Natural killer cell treated with Interleukin-12 subunit alpha and Interleukin-12 subunit beta and Interleukin-15 and Interleukin-18, amount 100 ng/mL, for 72 hours (primary cell): ENCODE data around the gene ALG12. TPM values are rescaled to one million over a fixed set of nuclear protein-coding genes. Genes with fewer than 3 reads are reported as not detected.

ENCODE experiments used
- ATAC-seq, 2 donors: fragments of 150-1000 bp; cut with Tn5 transposase in 1 of 2; sonication (Bioruptor Pico), chemical (Tn5 transposase) in 1 of 2; 2 replicates each; pipeline ENCODE4 v1.10.0; 2021
- DNase-seq: peaks from one replicate; pipeline ENCODE4 v3.0.0; 2022; ENCODE audit warnings: low spot score
- H3K27ac Mint-ChIP-seq, 2 donors: 1 replicate in 1 of 2; 2 replicates in 1 of 2; pipeline ENCODE4 v1.8.0; 2022; ENCODE audit warnings: mixed read lengths in 2 of 2, mild to moderate bottlenecking in 1 of 2, moderate library complexity in 1 of 2
- H3K27me3 Mint-ChIP-seq, 2 donors: 1 replicate in 1 of 2; 2 replicates in 1 of 2; pipeline ENCODE4 v1.8.0; 2022; ENCODE audit warnings: mixed read lengths in 2 of 2
- H3K36me3 Mint-ChIP-seq: one replicate; pipeline ENCODE4 v1.8.0; 2022; ENCODE audit warnings: mixed read lengths
- H3K4me1 Mint-ChIP-seq, 2 donors: 1 replicate in 1 of 2; 2 replicates in 1 of 2; pipeline ENCODE4 v1.8.0; 2022; ENCODE audit warnings: low read depth in 2 of 2, mixed read lengths in 2 of 2, mild to moderate bottlenecking in 1 of 2
- H3K4me3 Mint-ChIP-seq: one replicate; pipeline ENCODE4 v1.8.0; 2022; ENCODE audit warnings: mixed read lengths
- H3K9me3 Mint-ChIP-seq: 2 replicates; pipeline ENCODE4 v1.8.0; 2022; ENCODE audit warnings: mixed read lengths
- total RNA-seq, 2 donors: library from RNA; stranded (reverse); gene quantifications; one replicate each; pipeline ENCODE4 v1.2.3, GENCODE V29; 2022

Gene ALG12
- total RNA-seq, 2 donors from 2014 or later: 19.3 to 22.9 TPM

DNA sequence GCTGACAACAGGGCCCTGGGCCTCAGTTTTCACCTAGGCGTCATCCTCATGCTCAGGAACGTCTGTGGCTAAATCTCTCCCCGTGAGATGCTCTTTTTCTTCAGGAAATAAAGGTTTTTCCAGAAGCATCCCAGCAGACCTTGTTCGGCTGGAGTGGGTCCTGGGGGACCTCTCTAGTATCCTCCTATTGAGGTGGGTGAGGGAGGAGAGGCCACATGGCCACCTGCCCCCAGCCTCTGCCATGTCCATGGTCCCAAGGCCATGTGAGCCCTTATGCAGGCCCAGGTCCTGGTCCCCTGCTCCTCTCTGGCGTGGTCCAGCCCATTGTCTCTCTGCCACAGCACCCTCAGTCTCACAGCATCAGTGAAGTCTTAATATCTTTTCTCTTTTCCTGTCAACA lies 22.0 kb downstream of the ALG12 start:
- Mint-ChIP-seq H3K27me3 (no peaks in the 10 kb centered on the region), H3K27ac (no peak overlapping the region), H3K4me1 (peaks cover 13 to 29% of the 10 kb centered on the region in 2 donors), H3K9me3 (peaks cover 2% of the 10 kb centered on the region), H3K4me3 (no peak overlapping the region), H3K36me3 (peaks cover 22% of the 10 kb centered on the region)
- no peak for DNase-seq
- ATAC-seq: no peak

DNA sequence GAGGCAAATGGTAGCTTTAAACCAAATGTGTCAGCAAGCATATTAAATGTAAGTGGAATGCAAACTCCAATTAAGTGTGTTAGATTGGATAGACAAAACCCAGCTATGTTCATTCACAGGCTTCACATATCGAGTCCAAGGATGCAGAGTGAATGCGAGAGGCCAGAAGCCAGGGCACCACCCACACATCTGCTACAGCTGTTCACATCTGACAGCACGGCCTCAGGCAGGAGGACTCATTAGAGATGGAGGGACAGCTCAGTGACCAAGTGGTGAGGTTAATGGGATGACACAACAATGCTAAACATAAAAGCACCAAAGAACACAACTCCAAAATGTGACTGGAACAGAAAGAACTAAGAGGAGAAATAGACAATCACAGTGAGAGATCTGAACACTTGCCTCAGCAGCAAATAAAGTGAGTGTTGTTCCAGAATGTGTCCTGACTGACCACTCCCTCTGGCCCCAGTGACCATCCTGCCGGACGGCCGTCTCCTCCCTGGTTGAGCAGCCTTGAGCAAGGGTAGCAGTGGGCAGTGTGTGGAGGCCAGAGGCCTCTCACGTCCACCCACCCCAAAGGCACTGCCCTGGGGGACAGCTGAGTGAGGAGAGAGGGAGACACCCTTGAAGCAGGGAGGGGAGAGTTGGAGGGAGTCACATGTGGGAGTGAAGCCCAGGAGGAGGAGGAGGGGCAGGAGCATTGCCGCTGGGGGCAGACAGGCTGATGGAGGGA lies 23.8 kb downstream of the ALG12 start:
- Mint-ChIP-seq H3K9me3 (peaks cover 2% of the 10 kb centered on the region), H3K4me1 (peaks cover 9 to 17% of the 10 kb centered on the region in 2 donors), H3K27me3 (no peaks in the 10 kb centered on the region), H3K36me3 (peaks cover 18% of the 10 kb centered on the region), H3K27ac (peak overlapping the region in 1 of 2 donors; percentile 25), H3K4me3 (no peak overlapping the region)
- DNase-seq (no peak), ATAC-seq (no peak)

DNA sequence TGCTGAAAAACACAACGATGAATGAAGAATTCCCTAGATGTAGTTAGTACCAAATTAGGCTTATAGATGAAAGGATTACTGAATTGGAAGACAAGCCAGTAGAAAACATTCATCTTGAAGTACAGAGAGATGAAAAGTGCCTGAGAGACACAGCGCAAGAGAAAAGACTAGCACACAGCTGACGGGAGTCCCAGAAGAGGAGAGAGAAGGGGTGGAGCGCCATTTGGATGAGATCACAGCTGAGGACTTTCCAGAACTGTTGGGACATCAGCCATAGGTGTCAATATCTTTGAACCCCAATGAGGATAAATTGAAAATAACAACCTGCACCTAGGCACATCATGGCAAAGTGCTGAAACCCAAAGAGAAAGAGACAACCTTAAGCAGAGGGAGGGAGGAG lies 25.2 kb downstream of the ALG12 start:
- peaks cover 18% of the 10 kb centered on the region for H3K36me3 Mint-ChIP-seq
- H3K27ac Mint-ChIP-seq: no peak overlapping the region
- no peaks in the 10 kb centered on the region for H3K27me3 Mint-ChIP-seq
- H3K4me1 Mint-ChIP-seq: peaks cover 6 to 15% of the 10 kb centered on the region in 2 donors
- no peak for DNase-seq
- no peak for ATAC-seq
- peaks cover 2% of the 10 kb centered on the region for H3K9me3 Mint-ChIP-seq
- no peak overlapping the region for H3K4me3 Mint-ChIP-seq

DNA sequence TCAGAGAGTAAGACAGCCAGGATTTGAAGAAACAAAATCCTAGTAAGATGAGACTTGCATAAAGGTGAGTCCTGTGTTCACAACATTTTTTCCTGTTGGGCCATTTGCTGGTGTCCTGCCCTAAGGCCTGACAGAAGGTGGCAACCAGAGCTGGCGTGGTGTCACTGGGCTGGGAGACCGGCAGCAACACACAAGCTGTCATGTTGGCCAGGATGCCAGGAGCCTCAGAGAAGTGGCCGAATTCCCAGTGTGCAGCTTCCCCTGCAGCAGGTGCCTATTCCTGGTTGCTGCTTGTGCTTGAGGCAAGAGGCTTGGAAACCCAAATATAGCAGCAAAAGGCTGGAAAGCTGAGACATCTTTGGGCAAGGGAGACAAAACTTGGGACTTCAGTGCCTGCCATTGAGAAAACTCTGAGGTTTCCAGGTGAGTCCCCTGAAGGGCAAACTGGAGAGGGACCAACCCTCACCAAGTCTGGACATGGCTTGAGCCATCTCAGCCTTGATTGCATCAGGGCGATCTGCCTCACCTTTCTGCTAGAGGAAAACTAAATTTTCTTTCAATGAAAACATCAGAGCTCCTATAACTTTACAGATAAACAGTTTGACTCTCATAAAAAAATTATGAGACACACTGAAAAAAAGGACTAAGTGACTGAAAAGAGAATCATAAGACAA lies 25.9 kb downstream of the ALG12 start:
- Mint-ChIP-seq H3K27ac (no peak overlapping the region), H3K36me3 (peaks cover 18% of the 10 kb centered on the region), H3K4me3 (no peak overlapping the region), H3K27me3 (no peaks in the 10 kb centered on the region), H3K4me1 (peaks cover 6 to 15% of the 10 kb centered on the region in 2 donors), H3K9me3 (peaks cover 2% of the 10 kb centered on the region)
- ATAC-seq (no peak), DNase-seq (no peak)

DNA sequence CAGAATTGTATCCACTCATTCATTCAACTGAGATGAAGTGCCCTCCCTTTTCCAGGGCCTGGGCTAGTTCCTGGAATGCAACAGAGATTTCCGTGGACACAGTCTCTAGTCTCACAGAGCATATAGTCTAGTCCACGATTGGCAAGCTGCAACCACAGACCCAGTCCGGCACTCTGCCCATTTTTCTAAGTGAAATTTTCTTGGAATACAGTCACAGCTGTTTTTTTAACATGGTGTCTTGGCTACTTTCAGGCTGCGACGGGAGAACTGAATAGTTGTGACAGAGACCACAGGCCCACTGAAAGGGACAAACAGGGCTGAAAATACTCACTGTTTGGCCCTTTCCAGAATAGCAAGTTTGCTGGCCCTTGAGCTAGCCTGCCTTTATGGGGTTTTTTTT lies 29.2 kb downstream of the ALG12 start:
- Mint-ChIP-seq H3K27me3 (no peaks in the 10 kb centered on the region), H3K4me3 (no peak overlapping the region), H3K36me3 (peaks cover 14% of the 10 kb centered on the region), H3K27ac (no peak overlapping the region), H3K4me1 (peaks cover 0 to 16% of the 10 kb centered on the region in 2 donors), H3K9me3 (no peaks in the 10 kb centered on the region)
- no peak for DNase-seq
- ATAC-seq: no peak

DNA sequence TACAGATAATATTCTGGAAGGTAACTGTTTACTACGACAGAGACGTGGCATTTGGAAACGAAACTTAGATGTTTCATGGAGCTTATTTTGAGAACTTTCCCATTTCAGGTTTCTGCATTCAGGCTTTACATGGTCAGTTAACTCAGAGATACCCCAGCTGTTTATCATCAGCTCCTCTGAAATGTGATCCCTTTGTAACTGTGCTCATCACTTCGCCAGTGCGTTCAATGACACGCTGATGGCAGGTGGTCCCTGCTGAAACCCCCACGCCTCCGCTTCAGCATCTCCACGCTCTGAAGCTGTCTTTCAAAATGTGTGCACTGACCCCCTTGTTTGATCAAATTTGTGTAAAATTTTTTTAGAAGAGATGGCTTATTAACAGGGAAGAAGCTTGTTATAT lies 30.5 kb downstream of the ALG12 start:
- ATAC-seq: no peak
- Mint-ChIP-seq H3K9me3 (no peaks in the 10 kb centered on the region), H3K27ac (no peak overlapping the region), H3K27me3 (no peaks in the 10 kb centered on the region), H3K4me3 (no peak overlapping the region), H3K36me3 (peaks cover 8% of the 10 kb centered on the region), H3K4me1 (peaks cover 8 to 20% of the 10 kb centered on the region in 2 donors)
- no peak for DNase-seq

DNA sequence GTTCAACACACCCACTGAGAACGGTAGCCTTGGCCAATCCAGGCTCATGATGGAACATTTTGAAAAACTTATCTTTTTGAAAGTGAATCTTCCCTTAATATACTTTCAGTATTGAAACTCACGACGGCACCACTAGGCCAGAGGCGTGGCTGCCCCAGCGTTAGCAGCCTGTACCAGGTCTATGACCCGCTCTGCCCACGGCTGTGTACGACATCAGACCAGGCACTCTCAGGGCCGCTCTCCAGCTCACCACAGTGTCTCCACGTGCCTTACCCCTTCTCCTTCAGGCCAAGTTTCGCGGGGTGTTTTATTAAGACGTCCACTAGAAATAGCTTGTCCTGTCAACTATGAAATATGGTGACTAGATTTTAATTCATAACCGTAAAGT lies 31.2 kb downstream of the ALG12 start:
- no peak overlapping the region for H3K4me3 Mint-ChIP-seq
- ATAC-seq (no peak), DNase-seq (no peak)
- H3K36me3 Mint-ChIP-seq: peaks cover 7% of the 10 kb centered on the region
- H3K9me3 Mint-ChIP-seq: no peaks in the 10 kb centered on the region
- H3K4me1 Mint-ChIP-seq: peaks cover 15 to 23% of the 10 kb centered on the region in 2 donors
- no peaks in the 10 kb centered on the region for H3K27me3 Mint-ChIP-seq
- H3K27ac Mint-ChIP-seq: no peak overlapping the region

DNA sequence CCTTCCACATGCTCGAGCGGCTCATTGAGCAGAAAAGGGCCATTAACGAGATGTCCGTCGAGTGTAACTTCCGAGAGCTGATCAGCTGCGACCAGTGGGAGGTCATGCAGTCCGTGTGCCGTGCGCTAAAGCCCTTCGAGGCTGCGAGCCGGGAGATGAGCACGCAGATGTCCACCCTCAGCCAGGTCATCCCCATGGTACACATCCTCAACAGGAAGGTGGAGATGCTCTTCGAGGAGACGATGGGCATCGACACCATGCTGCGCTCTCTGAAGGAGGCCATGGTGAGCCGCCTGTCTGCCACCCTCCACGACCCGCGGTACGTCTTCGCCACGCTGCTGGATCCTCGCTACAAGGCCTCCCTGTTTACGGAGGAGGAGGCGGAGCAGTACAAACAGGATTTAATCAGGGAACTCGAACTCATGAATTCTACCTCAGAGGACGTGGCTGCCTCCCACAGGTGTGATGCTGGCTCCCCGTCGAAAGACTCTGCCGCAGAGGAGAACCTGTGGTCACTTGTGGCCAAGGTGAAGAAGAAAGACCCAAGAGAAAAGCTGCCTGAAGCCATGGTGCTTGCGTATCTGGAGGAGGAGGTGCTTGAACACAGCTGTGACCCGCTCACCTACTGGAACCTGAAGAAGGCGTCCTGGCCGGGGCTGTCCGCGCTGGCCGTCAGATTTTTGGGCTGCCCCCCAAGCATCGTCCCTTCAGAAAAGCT lies 31.7 kb downstream of the ALG12 start:
- H3K4me1 Mint-ChIP-seq: peaks cover 20 to 27% of the 10 kb centered on the region in 2 donors
- no peak for ATAC-seq
- H3K36me3 Mint-ChIP-seq: peaks cover 5% of the 10 kb centered on the region
- DNase-seq: no peak
- no peak overlapping the region for H3K4me3 Mint-ChIP-seq
- no peak overlapping the region for H3K27ac Mint-ChIP-seq
- H3K27me3 Mint-ChIP-seq: no peaks in the 10 kb centered on the region
- no peaks in the 10 kb centered on the region for H3K9me3 Mint-ChIP-seq

DNA sequence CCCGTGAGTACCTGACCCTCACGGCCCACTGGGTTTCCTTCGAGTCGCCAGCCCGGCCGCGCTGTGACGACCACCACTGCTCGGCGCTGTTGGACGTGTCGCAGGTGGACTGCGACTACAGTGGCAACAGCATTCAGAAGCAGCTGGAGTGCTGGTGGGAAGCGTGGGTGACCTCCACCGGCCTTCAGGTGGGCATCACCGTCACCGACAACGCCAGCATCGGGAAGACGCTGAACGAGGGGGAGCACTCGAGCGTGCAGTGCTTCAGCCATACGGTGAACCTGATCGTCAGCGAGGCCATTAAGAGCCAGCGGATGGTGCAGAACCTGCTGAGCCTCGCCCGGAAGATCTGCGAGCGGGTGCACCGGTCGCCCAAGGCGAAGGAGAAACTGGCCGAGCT lies 32.4 kb downstream of the ALG12 start:
- Mint-ChIP-seq H3K27ac (no peak overlapping the region), H3K4me3 (no peak overlapping the region), H3K36me3 (no peaks in the 10 kb centered on the region), H3K9me3 (no peaks in the 10 kb centered on the region), H3K27me3 (no peaks in the 10 kb centered on the region), H3K4me1 (peaks cover 20 to 26% of the 10 kb centered on the region in 2 donors)
- DNase-seq (no peak), ATAC-seq (no peak)

DNA sequence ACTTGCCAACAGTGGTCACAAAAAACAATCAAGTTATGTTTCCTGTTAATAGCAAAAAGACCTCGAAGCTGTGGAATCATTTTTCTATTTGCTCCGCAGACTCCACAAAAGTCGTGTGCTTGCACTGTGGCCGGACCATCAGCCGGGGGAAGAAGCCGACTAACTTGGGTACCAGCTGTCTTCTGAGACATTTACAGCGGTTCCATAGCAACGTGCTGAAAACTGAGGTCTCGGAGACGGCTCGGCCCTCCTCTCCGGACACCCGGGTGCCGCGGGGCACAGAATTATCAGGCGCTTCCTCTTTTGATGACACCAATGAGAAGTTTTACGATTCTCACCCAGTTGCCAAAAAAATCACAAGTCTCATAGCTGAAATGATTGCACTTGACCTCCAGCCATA lies 33.0 kb downstream of the ALG12 start:
- ATAC-seq (no peak), DNase-seq (no peak)
- Mint-ChIP-seq H3K27ac (no peak overlapping the region), H3K9me3 (no peaks in the 10 kb centered on the region), H3K4me3 (no peak overlapping the region), H3K27me3 (no peaks in the 10 kb centered on the region), H3K4me1 (peaks cover 24 to 28% of the 10 kb centered on the region in 2 donors), H3K36me3 (no peaks in the 10 kb centered on the region)

DNA sequence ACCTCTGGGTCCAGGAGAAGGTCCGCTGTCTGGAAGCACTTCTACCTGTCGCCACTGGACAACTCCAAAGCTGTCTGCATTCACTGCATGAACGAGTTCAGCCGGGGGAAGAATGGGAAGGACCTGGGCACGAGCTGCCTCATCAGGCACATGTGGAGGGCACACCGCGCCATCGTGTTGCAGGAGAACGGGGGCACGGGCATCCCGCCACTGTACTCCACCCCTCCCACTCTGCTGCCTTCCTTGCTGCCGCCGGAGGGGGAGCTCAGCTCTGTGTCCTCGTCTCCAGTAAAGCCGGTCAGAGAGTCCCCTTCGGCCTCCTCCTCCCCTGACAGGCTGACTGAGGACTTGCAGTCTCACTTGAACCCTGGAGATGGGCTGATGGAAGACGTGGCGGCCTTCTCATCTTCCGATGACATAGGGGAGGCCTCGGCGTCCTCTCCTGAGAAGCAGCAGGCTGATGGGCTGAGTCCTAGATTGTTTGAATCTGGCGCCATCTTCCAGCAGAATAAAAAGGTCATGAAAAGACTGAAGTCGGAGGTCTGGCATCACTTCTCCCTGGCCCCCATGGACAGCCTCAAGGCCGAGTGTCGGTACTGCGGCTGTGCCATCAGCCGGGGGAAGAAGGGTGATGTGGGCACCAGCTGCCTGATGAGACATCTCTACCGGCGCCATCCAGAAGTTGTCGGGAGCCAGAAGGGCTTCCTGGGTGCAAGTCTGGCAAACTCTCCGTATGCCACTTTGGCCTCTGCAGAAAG lies 33.6 kb downstream of the ALG12 start:
- Mint-ChIP-seq H3K4me3 (no peak overlapping the region), H3K9me3 (no peaks in the 10 kb centered on the region), H3K36me3 (no peaks in the 10 kb centered on the region), H3K4me1 (peaks cover 28 to 33% of the 10 kb centered on the region in 2 donors), H3K27me3 (no peaks in the 10 kb centered on the region), H3K27ac (no peak overlapping the region)
- ATAC-seq: no peak
- DNase-seq: no peak

DNA sequence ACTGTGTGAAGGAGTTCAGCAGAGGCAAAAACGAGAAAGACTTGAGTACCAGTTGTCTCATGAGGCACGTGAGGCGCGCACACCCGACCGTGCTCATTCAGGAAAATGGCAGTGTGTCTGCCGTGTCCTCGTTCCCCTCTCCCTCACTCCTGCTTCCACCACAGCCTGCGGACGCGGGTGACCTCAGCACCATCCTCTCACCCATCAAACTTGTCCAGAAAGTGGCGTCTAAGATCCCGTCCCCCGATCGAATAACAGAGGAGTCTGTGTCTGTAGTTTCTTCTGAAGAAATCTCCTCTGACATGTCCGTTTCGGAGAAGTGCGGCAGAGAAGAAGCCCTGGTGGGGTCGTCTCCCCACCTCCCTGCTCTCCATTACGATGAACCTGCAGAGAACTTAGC lies 34.2 kb downstream of the ALG12 start:
- H3K27ac Mint-ChIP-seq: no peak overlapping the region
- no peak for ATAC-seq
- DNase-seq: no peak
- peaks cover 28 to 33% of the 10 kb centered on the region in 2 donors for H3K4me1 Mint-ChIP-seq
- no peaks in the 10 kb centered on the region for H3K36me3 Mint-ChIP-seq
- H3K27me3 Mint-ChIP-seq: no peaks in the 10 kb centered on the region
- H3K9me3 Mint-ChIP-seq: no peaks in the 10 kb centered on the region
- no peak overlapping the region for H3K4me3 Mint-ChIP-seq

DNA sequence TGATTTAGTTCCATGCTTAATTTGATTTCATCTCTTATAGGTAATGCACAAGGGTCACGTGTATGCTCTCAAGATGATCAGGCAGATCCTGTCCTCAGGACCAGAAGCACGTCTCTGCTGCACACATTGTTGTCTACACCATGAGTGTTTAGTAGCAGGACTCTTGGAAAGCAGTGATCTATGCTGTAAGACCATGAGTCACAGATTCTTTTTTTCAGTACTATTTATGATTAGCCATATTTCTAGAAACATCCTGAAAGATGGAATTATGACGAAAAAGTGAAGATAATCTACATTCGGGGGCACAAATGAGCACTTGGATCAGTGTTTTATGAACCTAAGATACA lies 35.0 kb downstream of the ALG12 start:
- no peaks in the 10 kb centered on the region for H3K27me3 Mint-ChIP-seq
- peaks cover 28 to 34% of the 10 kb centered on the region in 2 donors for H3K4me1 Mint-ChIP-seq
- H3K27ac Mint-ChIP-seq: no peak overlapping the region
- no peaks in the 10 kb centered on the region for H3K36me3 Mint-ChIP-seq
- no peaks in the 10 kb centered on the region for H3K9me3 Mint-ChIP-seq
- no peak overlapping the region for H3K4me3 Mint-ChIP-seq
- DNase-seq (no peak), ATAC-seq (no peak)
